ENCODE results near the gene TMEM214. TPM values are rescaled to one million over a fixed set of nuclear protein-coding genes. Genes with fewer than 3 reads are reported as not detected.
A peak's percentile ranks its signal among the peaks of the same experiment; 100 is the strongest.

Gene TMEM214
- total RNA-seq, 1 experiment from 2014 or later, result 31.8 TPM

DNA sequence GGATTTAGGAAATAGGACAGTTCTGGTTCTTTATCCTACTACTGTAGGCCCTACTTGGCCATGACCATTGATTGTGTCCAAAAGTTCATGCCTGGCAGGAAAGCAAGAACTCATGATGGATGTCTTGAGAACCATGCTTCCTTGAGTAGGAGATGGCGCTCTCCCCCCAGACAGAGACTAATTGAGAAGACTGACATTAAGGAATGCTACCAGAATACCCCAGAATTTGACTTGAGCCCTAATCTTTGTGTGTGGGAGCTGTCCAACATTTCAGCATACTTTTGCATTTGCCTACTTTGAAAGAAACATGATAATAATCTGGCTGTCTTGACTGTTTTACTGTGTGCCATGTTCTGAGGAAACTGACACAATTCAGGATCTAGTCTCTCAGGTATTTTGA, 39.0 kb upstream of the TMEM214 start:
- Histone ChIP-seq H3K9me2 (replicated peaks; ENCODE audit: insufficient read depth, low read length) (no peaks in the 10 kb centered on the region), H3K9ac (ENCODE audit: low read length) (no peak overlapping the region), H3K36me3 (ENCODE audit: insufficient read depth, low read length) (no peaks in the 10 kb centered on the region), H3K4me1 (ENCODE audit: low read length) (no peaks in the 10 kb centered on the region), H4K20me1 (ENCODE audit: insufficient read depth, low read depth, low read length) (no peaks in the 10 kb centered on the region), H3K9me3 (ENCODE audit: low read length) (no peaks in the 10 kb centered on the region), H3K4me3 (ENCODE audit: low read length) (no peak overlapping the region), H3K27ac (ENCODE audit: low read length) (no peak overlapping the region), H3K4me2 (ENCODE audit: low read depth, low read length, poor library complexity, severe bottlenecking) (no peak overlapping the region), H3K79me2 (ENCODE audit: low read length) (no peaks in the 10 kb centered on the region), H3K27me3 (ENCODE audit: low read length) (no peaks in the 10 kb centered on the region), H2AFZ (ENCODE audit: low read length) (no peak overlapping the region)
- DNase-seq, result peak; percentile 55

GRCh38 chr2:26994983-26995382, 37.8 kb upstream of the TMEM214 start:
- no peak overlapping the region for H3K4me2 ChIP-seq (ENCODE audit: low read depth, low read length, poor library complexity, severe bottlenecking)
- no peaks in the 10 kb centered on the region for H3K79me2 ChIP-seq (ENCODE audit: low read length)
- DNase-seq, result no peak
- no peaks in the 10 kb centered on the region for H3K4me1 ChIP-seq (ENCODE audit: low read length)
- H4K20me1 ChIP-seq (ENCODE audit: insufficient read depth, low read depth, low read length), result no peaks in the 10 kb centered on the region
- no peaks in the 10 kb centered on the region for H3K9me2 ChIP-seq (replicated peaks; ENCODE audit: insufficient read depth, low read length)
- no peaks in the 10 kb centered on the region for H3K36me3 ChIP-seq (ENCODE audit: insufficient read depth, low read length)
- H2AFZ ChIP-seq (ENCODE audit: low read length), result no peak overlapping the region
- no peak overlapping the region for H3K4me3 ChIP-seq (ENCODE audit: low read length)
- no peak overlapping the region for H3K9ac ChIP-seq (ENCODE audit: low read length)
- H3K9me3 ChIP-seq (ENCODE audit: low read length), result no peaks in the 10 kb centered on the region
- H3K27ac ChIP-seq (ENCODE audit: low read length), result no peak overlapping the region
- H3K27me3 ChIP-seq (ENCODE audit: low read length), result no peaks in the 10 kb centered on the region

DNA sequence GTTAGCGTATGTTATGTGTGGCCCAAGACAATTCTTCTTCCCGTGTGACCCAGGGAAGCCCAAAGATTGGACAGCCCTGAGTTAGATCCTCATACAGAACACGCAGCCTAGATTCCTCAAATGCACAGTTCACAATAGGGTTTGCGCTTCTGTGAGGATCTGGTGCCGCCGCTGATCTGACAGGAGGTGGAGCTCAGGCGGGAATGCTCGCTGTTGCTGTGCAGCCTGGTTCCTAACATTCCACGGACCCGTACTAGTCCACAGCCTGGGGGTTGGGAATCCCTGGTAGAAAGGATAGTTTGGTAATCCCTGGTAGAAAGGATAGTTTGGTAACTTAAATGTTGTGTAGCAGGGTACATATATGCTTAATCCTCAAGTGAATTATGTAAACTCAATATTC, 35.4 kb upstream of the TMEM214 start:
- Histone ChIP-seq H3K79me2 (ENCODE audit: low read length) (no peaks in the 10 kb centered on the region), H3K9ac (ENCODE audit: low read length) (no peak overlapping the region), H3K36me3 (ENCODE audit: insufficient read depth, low read length) (no peaks in the 10 kb centered on the region), H4K20me1 (ENCODE audit: insufficient read depth, low read depth, low read length) (no peaks in the 10 kb centered on the region), H3K9me2 (replicated peaks; ENCODE audit: insufficient read depth, low read length) (no peaks in the 10 kb centered on the region), H3K4me2 (ENCODE audit: low read depth, low read length, poor library complexity, severe bottlenecking) (no peak overlapping the region), H3K9me3 (ENCODE audit: low read length) (no peaks in the 10 kb centered on the region), H3K4me3 (ENCODE audit: low read length) (no peak overlapping the region), H3K27ac (ENCODE audit: low read length) (no peak overlapping the region), H3K27me3 (ENCODE audit: low read length) (no peaks in the 10 kb centered on the region), H3K4me1 (ENCODE audit: low read length) (no peaks in the 10 kb centered on the region), H2AFZ (ENCODE audit: low read length) (no peak overlapping the region)
- DNase-seq, result no peak

DNA sequence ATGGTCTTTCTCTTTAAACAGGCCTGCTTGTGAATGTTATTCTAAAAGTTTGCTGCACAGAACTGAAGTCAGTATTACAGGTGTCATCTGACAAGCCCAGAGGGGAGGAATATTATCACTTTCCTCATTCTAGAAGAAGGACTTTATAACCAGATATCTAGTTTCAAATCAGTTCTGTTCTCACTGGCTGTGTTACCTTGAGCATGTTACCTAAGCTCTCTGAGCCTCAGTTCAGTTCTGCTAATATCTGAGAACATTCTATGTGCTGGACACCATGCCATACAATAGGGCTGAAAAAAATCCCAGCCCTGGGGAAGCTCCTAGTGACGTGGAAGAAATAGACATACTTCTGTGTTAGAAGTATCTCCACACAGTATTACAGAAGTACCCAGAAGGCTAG, 34.4 kb upstream of the TMEM214 start:
- Histone ChIP-seq H2AFZ (ENCODE audit: low read length) (no peak overlapping the region), H3K27me3 (ENCODE audit: low read length) (no peaks in the 10 kb centered on the region), H3K9me3 (ENCODE audit: low read length) (no peaks in the 10 kb centered on the region), H3K4me1 (ENCODE audit: low read length) (no peaks in the 10 kb centered on the region), H3K4me2 (ENCODE audit: low read depth, low read length, poor library complexity, severe bottlenecking) (no peak overlapping the region), H3K9me2 (replicated peaks; ENCODE audit: insufficient read depth, low read length) (no peaks in the 10 kb centered on the region), H3K9ac (ENCODE audit: low read length) (no peak overlapping the region), H4K20me1 (ENCODE audit: insufficient read depth, low read depth, low read length) (no peaks in the 10 kb centered on the region), H3K4me3 (ENCODE audit: low read length) (no peak overlapping the region), H3K27ac (ENCODE audit: low read length) (no peak overlapping the region), H3K79me2 (ENCODE audit: low read length) (no peaks in the 10 kb centered on the region), H3K36me3 (ENCODE audit: insufficient read depth, low read length) (no peaks in the 10 kb centered on the region)
- DNase-seq, result no peak

DNA sequence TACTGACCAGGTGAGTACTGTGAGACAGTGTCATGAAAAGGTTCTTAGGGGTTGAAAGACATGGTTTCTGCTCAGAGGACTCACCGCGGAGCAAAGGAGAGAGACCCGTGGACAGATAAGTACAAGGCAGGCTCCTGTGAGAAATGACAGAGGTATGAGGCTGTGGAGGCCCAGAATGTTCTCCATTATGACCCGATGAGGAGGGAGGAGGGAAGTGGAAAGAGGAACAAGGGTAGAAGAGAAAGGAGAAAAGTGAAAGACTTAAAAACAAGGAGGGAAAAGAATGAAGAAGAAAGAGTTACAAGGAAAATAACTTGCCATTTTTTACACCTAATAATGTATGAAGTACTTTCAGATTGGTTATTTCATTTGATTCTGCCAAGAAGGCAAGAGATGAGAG, 32.5 kb upstream of the TMEM214 start:
- Histone ChIP-seq H3K4me2 (ENCODE audit: low read depth, low read length, poor library complexity, severe bottlenecking) (no peak overlapping the region), H3K9me3 (ENCODE audit: low read length) (no peaks in the 10 kb centered on the region), H4K20me1 (ENCODE audit: insufficient read depth, low read depth, low read length) (no peaks in the 10 kb centered on the region), H3K4me1 (ENCODE audit: low read length) (no peaks in the 10 kb centered on the region), H3K9me2 (replicated peaks; ENCODE audit: insufficient read depth, low read length) (no peaks in the 10 kb centered on the region), H2AFZ (ENCODE audit: low read length) (no peak overlapping the region), H3K27me3 (ENCODE audit: low read length) (no peaks in the 10 kb centered on the region), H3K4me3 (ENCODE audit: low read length) (no peak overlapping the region), H3K9ac (ENCODE audit: low read length) (no peak overlapping the region), H3K79me2 (ENCODE audit: low read length) (no peaks in the 10 kb centered on the region), H3K36me3 (ENCODE audit: insufficient read depth, low read length) (no peaks in the 10 kb centered on the region), H3K27ac (ENCODE audit: low read length) (no peak overlapping the region)
- no peak for DNase-seq

DNA sequence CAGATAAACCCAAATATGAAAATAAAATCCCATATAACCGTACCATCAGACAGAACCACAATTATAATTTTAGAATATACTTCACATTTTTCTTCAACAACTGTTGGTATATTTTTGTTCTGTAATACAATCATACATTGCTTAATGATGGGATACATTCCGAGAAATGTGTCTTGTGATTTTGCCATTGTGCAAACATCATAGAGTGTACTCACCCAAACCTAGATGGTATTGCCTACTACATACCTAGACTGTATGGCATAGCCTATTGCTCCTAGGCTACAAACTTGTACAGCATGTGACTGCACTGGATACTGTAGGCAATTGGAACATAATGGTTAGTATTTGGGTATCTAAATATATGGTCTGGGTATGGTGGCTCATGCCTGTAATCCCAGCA, 31.8 kb upstream of the TMEM214 start:
- Histone ChIP-seq H3K4me2 (ENCODE audit: low read depth, low read length, poor library complexity, severe bottlenecking) (no peak overlapping the region), H2AFZ (ENCODE audit: low read length) (no peak overlapping the region), H3K9me3 (ENCODE audit: low read length) (no peaks in the 10 kb centered on the region), H3K9me2 (replicated peaks; ENCODE audit: insufficient read depth, low read length) (no peaks in the 10 kb centered on the region), H3K9ac (ENCODE audit: low read length) (no peak overlapping the region), H3K4me1 (ENCODE audit: low read length) (no peaks in the 10 kb centered on the region), H3K27ac (ENCODE audit: low read length) (no peak overlapping the region), H3K4me3 (ENCODE audit: low read length) (no peak overlapping the region), H4K20me1 (ENCODE audit: insufficient read depth, low read depth, low read length) (no peaks in the 10 kb centered on the region), H3K36me3 (ENCODE audit: insufficient read depth, low read length) (no peaks in the 10 kb centered on the region), H3K27me3 (ENCODE audit: low read length) (no peaks in the 10 kb centered on the region), H3K79me2 (ENCODE audit: low read length) (no peaks in the 10 kb centered on the region)
- no peak for DNase-seq

- no peaks in the 10 kb centered on the region for H3K9me3 ChIP-seq (ENCODE audit: low read length)
- DNase-seq, result no peak
- H3K9me2 ChIP-seq (replicated peaks; ENCODE audit: insufficient read depth, low read length), result no peaks in the 10 kb centered on the region
- H3K79me2 ChIP-seq (ENCODE audit: low read length), result no peaks in the 10 kb centered on the region
- H3K4me1 ChIP-seq (ENCODE audit: low read length), result no peaks in the 10 kb centered on the region
- no peaks in the 10 kb centered on the region for H4K20me1 ChIP-seq (ENCODE audit: insufficient read depth, low read depth, low read length)
- no peak overlapping the region for H2AFZ ChIP-seq (ENCODE audit: low read length)
- H3K27ac ChIP-seq (ENCODE audit: low read length), result no peak overlapping the region
- H3K9ac ChIP-seq (ENCODE audit: low read length), result no peak overlapping the region
- H3K27me3 ChIP-seq (ENCODE audit: low read length), result no peaks in the 10 kb centered on the region
- H3K4me2 ChIP-seq (ENCODE audit: low read depth, low read length, poor library complexity, severe bottlenecking), result no peak overlapping the region
- H3K36me3 ChIP-seq (ENCODE audit: insufficient read depth, low read length), result no peaks in the 10 kb centered on the region
- H3K4me3 ChIP-seq (ENCODE audit: low read length), result no peak overlapping the region
These were observed 30.8 kb upstream of the TMEM214 start for GRCh38 chr2:27001950-27002349.

GRCh38 chr2:27003007-27003406, 29.8 kb upstream of the TMEM214 start:
- Histone ChIP-seq H3K9ac (ENCODE audit: low read length) (no peak overlapping the region), H3K4me1 (ENCODE audit: low read length) (no peaks in the 10 kb centered on the region), H3K4me2 (ENCODE audit: low read depth, low read length, poor library complexity, severe bottlenecking) (no peak overlapping the region), H3K4me3 (ENCODE audit: low read length) (no peak overlapping the region), H3K9me3 (ENCODE audit: low read length) (no peaks in the 10 kb centered on the region), H3K27me3 (ENCODE audit: low read length) (no peaks in the 10 kb centered on the region), H3K9me2 (replicated peaks; ENCODE audit: insufficient read depth, low read length) (no peaks in the 10 kb centered on the region), H4K20me1 (ENCODE audit: insufficient read depth, low read depth, low read length) (no peaks in the 10 kb centered on the region), H3K79me2 (ENCODE audit: low read length) (no peaks in the 10 kb centered on the region), H3K27ac (ENCODE audit: low read length) (no peak overlapping the region), H2AFZ (ENCODE audit: low read length) (no peak overlapping the region), H3K36me3 (ENCODE audit: insufficient read depth, low read length) (no peaks in the 10 kb centered on the region)
- DNase-seq, result no peak

DNA sequence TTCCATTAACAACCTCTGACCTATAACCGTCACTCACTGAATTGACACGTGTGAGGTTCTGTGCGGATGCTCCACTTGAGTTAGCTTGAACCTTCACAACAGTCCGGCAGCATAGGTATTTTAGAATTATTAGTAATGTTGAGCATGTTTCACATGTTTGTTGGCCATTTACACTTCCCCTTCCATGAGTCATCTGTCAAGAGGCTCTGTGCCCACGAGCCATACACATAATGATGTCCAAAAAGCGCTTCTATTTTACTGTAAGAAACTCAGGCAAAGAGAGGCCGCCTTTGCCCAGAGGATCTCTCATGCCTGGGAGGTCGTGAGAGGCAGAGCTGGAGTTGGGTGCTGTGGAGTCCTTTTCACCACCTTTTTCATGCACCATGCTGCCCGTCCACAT, 28.9 kb upstream of the TMEM214 start:
- H3K79me2 ChIP-seq (ENCODE audit: low read length), result no peaks in the 10 kb centered on the region
- H3K4me2 ChIP-seq (ENCODE audit: low read depth, low read length, poor library complexity, severe bottlenecking), result no peak overlapping the region
- no peak overlapping the region for H2AFZ ChIP-seq (ENCODE audit: low read length)
- no peak overlapping the region for H3K9ac ChIP-seq (ENCODE audit: low read length)
- H3K27ac ChIP-seq (ENCODE audit: low read length), result no peak overlapping the region
- H3K9me2 ChIP-seq (replicated peaks; ENCODE audit: insufficient read depth, low read length), result no peaks in the 10 kb centered on the region
- no peaks in the 10 kb centered on the region for H3K4me1 ChIP-seq (ENCODE audit: low read length)
- no peaks in the 10 kb centered on the region for H4K20me1 ChIP-seq (ENCODE audit: insufficient read depth, low read depth, low read length)
- H3K36me3 ChIP-seq (ENCODE audit: insufficient read depth, low read length), result no peaks in the 10 kb centered on the region
- no peak overlapping the region for H3K4me3 ChIP-seq (ENCODE audit: low read length)
- no peak for DNase-seq
- no peaks in the 10 kb centered on the region for H3K9me3 ChIP-seq (ENCODE audit: low read length)
- peaks cover 2% of the 10 kb centered on the region; the same call in 1 of the 2 replicates for H3K27me3 ChIP-seq (ENCODE audit: low read length)
